ENCODE data around the gene PTPRO.

- TF ChIP-seq CTCF (IDR thresholded peaks at IDR 0.05 in 4 of 5, conservative IDR thresholded peaks at IDR 0.05 in 1 of 5) = no peak
- TF ChIP-seq POLR2A (IDR thresholded peaks at IDR 0.05) = no peak
These were observed 283.7 kb downstream of the PTPRO start for GRCh38 chr12:15605881-15606590.

Measured in gastrocnemius medialis (tissue), 4 donors.